ENCODE data around the gene IFNL2. TPM values are rescaled to one million over a fixed set of nuclear protein-coding genes. Genes with fewer than 3 reads are reported as not detected.

Gene IFNL2
- total and polyA plus RNA-seq, 12 donors: not detected

- H3K9me3 ChIP-seq (replicated peaks in 1 of 3): no peaks in the 10 kb centered on the region
- DNase-seq: no peak
- peaks cover 4% of the 10 kb centered on the region for H3K27me3 ChIP-seq
- no peak overlapping the region for H3K4me3 ChIP-seq
- TF ChIP-seq CTCF (IDR thresholded peaks at IDR 0.05): no peak
- no peak for TF ChIP-seq POLR2A (IDR thresholded peaks at IDR 0.05)
- H3K4me1 ChIP-seq (replicated peaks in 1 of 2): no peaks in the 10 kb centered on the region
- no peaks in the 10 kb centered on the region for H3K36me3 ChIP-seq (replicated peaks in 1 of 2)
- no peak overlapping the region for H3K27ac ChIP-seq
- WGBS, 4 donors: 87 to 94% (median 89%) methylated on average over 2 to 5 of the region's 5 CpGs
- intact Hi-C loops (cut with DNase I): no loop called here
Observed at GRCh38 chr19:39232708-39233107, 35.5 kb upstream of the IFNL2 start.

GRCh38 chr19:39236527-39236926, 31.7 kb upstream of the IFNL2 start:
- H3K4me3 ChIP-seq: no peak overlapping the region
- no peak overlapping the region for H3K27ac ChIP-seq
- intact Hi-C loops (cut with DNase I): no loop called here
- no peaks in the 10 kb centered on the region for H3K36me3 ChIP-seq (replicated peaks in 1 of 2)
- no peaks in the 10 kb centered on the region for H3K4me1 ChIP-seq (replicated peaks in 1 of 2)
- H3K27me3 ChIP-seq: peaks cover 4% of the 10 kb centered on the region
- no peak for DNase-seq
- WGBS, 4 donors: 70 to 86% (median 80%) methylated on average over 10 to 12 of the region's 12 CpGs
- H3K9me3 ChIP-seq (replicated peaks in 1 of 3): no peaks in the 10 kb centered on the region
- TF ChIP-seq CTCF (IDR thresholded peaks at IDR 0.05) (no peak), POLR2A (IDR thresholded peaks at IDR 0.05) (no peak)

- Histone ChIP-seq H3K9me3 (replicated peaks in 1 of 3) (no peaks in the 10 kb centered on the region), H3K27me3 (peaks cover 4% of the 10 kb centered on the region), H3K36me3 (replicated peaks in 1 of 2) (no peaks in the 10 kb centered on the region), H3K4me3 (no peak overlapping the region), H3K4me1 (replicated peaks in 1 of 2) (no peaks in the 10 kb centered on the region), H3K27ac (no peak overlapping the region)
- intact Hi-C loops (cut with DNase I): no loop called here
- no peak for DNase-seq
- WGBS, 4 donors: 55 to 66% (median 56%) methylated on average over 15 to 22 of the region's 22 CpGs
- no peak for TF ChIP-seq POLR2A (IDR thresholded peaks at IDR 0.05)
- TF ChIP-seq CTCF (IDR thresholded peaks at IDR 0.05): no peak
Observed at GRCh38 chr19:39237200-39238184, 30.7 kb upstream of the IFNL2 start.

GRCh38 chr19:39238209-39238608, 30.0 kb upstream of the IFNL2 start:
- WGBS, 4 donors: 70 to 76% (median 71%) methylated on average over 5 to 6 of the region's 6 CpGs
- no peak overlapping the region for H3K4me3 ChIP-seq
- TF ChIP-seq POLR2A (IDR thresholded peaks at IDR 0.05) (no peak), CTCF (IDR thresholded peaks at IDR 0.05) (no peak)
- H3K4me1 ChIP-seq (replicated peaks in 1 of 2): no peaks in the 10 kb centered on the region
- no peaks in the 10 kb centered on the region for H3K9me3 ChIP-seq (replicated peaks in 1 of 3)
- no peak for DNase-seq
- no peak overlapping the region for H3K27ac ChIP-seq
- peaks cover 4% of the 10 kb centered on the region for H3K27me3 ChIP-seq
- intact Hi-C loops (cut with DNase I): no loop called here
- no peaks in the 10 kb centered on the region for H3K36me3 ChIP-seq (replicated peaks in 1 of 2)
